Stimulated activated CD8-positive, alpha-beta memory T cell treated with anti-CD3 and anti-CD28 coated beads, Interleukin-15, amount 100 ng/mL, for 24 hours (primary cell): ENCODE data around the gene CDH5.
"Not testable (repeated sequence)": the region's sequence is repeated elsewhere in the genome, so short reads cannot be mapped to it uniquely, and the experiment has no call there.

Experiments used
- DNase-seq: peaks from one replicate; pipeline ENCODE4 v3.0.0-alpha.2; 2020; ENCODE audit warnings: low read depth

CDH5 gene

GRCh38 chr16:66366433-66367299 lies at the start of gene CDH5:
TSS of gene CDH5 (plus strand) at chr16:66366691. CDS start at chr16:66379338, 12,647 bp downstream.
- no peak for DNase-seq

GRCh38 chr16:66318505-66318904 lies 48.0 kb upstream of the CDH5 start:
- no peak for DNase-seq

- no peak for DNase-seq
Observed at GRCh38 chr16:66320774-66321173, 45.7 kb upstream of the CDH5 start.

GRCh38 chr16:66322174-66322573 lies 44.3 kb upstream of the CDH5 start:
- DNase-seq = no peak

GRCh38 chr16:66324815-66325515 lies 41.5 kb upstream of the CDH5 start:
- DNase-seq = no peak

GRCh38 chr16:66325717-66326376 lies 40.6 kb upstream of the CDH5 start:
- DNase-seq = no peak

GRCh38 chr16:66326991-66327513 lies 39.4 kb upstream of the CDH5 start:
- no peak for DNase-seq

GRCh38 chr16:66328282-66328681 lies 38.2 kb upstream of the CDH5 start:
- no peak for DNase-seq

GRCh38 chr16:66331464-66331863 lies 35.0 kb upstream of the CDH5 start:
- not testable (repeated sequence) for DNase-seq

- DNase-seq = no peak
Observed at GRCh38 chr16:66332634-66333610, 33.6 kb upstream of the CDH5 start.

- DNase-seq = no peak
Observed at GRCh38 chr16:66334853-66335574, 31.5 kb upstream of the CDH5 start.

GRCh38 chr16:66335704-66336329 lies 30.7 kb upstream of the CDH5 start:
- DNase-seq = no peak

GRCh38 chr16:66337463-66338188 lies 28.9 kb upstream of the CDH5 start:
- DNase-seq = no peak

GRCh38 chr16:66342294-66342900 lies 24.1 kb upstream of the CDH5 start:
- DNase-seq = peak; percentile 7

- no peak for DNase-seq
Observed at GRCh38 chr16:66344533-66345145, 21.9 kb upstream of the CDH5 start.

- DNase-seq = no peak
Observed at GRCh38 chr16:66346221-66346620, 20.3 kb upstream of the CDH5 start.

- no peak for DNase-seq
Observed at GRCh38 chr16:66352304-66352703, 14.2 kb upstream of the CDH5 start.

GRCh38 chr16:66353055-66353454 lies 13.4 kb upstream of the CDH5 start:
- DNase-seq = no peak
